HepG2 (cell line): ENCODE data around the gene TMEM158. TPM values are rescaled to one million over a fixed set of nuclear protein-coding genes. Genes with fewer than 3 reads are reported as not detected.

Source experiments
- ATAC-seq: fragments of 200-7000 bp; cut with Tn5 transposase; 3 replicates; pipeline ENCODE4 v1.9.1; 2020; ENCODE audit warnings: mild to moderate bottlenecking, moderate library complexity
- BruUV-seq: library from RNA; stranded (reverse); fragments of 400-500 nt; replicated peaks from 2 replicates; lab custom pipeline; 2021; lab: Mats Ljungman, UMichigan
- CTCF ChIA-PET: fragments of 300-600 bp; formaldehyde crosslinking; extraction: SDS; loops from one replicate; lab custom pipeline; 2021; ENCODE audit warnings: low total read pairs, inconsistent platforms, low intra/inter-chr PET ratio; lab: Yijun Ruan, JAX
- POLR2A ChIA-PET: fragments of 350-600 bp; sonication (Branson Sonifier 250); formaldehyde crosslinking; loops from one replicate; lab custom pipeline; 2020; ENCODE audit warnings: antibody characterized with exemption, inconsistent platforms; lab: Yijun Ruan, JAX
- DNase-seq: peaks from one replicate; pipeline ENCODE4 v3.0.0-alpha.2; 2015; ENCODE audit warnings: low spot score
- FAIRE-seq: peaks from 3 replicates; lab custom pipeline; 2011; peaks lifted over from hg19 to GRCh38; lab: Jason Lieb, UNC
- H2AFZ ChIP-seq: one replicate; pipeline ENCODE4 v1.6.1; 2011; ENCODE audit warnings: low read length, inconsistent platforms
- H3K27ac ChIP-seq: fragments of 300-600 bp; 3 replicates; pipeline ENCODE4 v1.8.0; 2011; ENCODE audit warnings: mixed run types, mild to moderate bottlenecking, mixed read lengths, low read length, inconsistent platforms; ENCODE audit not compliant: insufficient read depth; ENCODE audit errors: extremely low read length
- H3K27me3 ChIP-seq, 2 experiments: fragments of 200-600 bp in 1 of 2; 2 replicates in 1 of 2; 3 replicates in 1 of 2; pipeline versions ENCODE4 v1.6.0 to v1.8.0; 2011; ENCODE audit warnings: low read length in 2 of 2, mild to moderate bottlenecking in 2 of 2, moderate library complexity in 2 of 2, inconsistent platforms in 1 of 2; ENCODE audit not compliant: insufficient read depth in 2 of 2, control insufficient read depth in 1 of 2
- H3K36me3 ChIP-seq, 2 experiments: fragments of 200-600 bp in 1 of 2; replicated peaks in 1 of 2; 2 replicates in 1 of 2; 3 replicates in 1 of 2; pipeline versions ENCODE4 v1.5.1 to v1.8.0; 2011; ENCODE audit warnings: low read length in 2 of 2, inconsistent platforms in 1 of 2; ENCODE audit not compliant: insufficient read depth in 2 of 2, control insufficient read depth in 1 of 2
- H3K4me1 ChIP-seq: 2 replicates; pipeline ENCODE4 v1.5.1; 2012; ENCODE audit warnings: low read length, inconsistent platforms; ENCODE audit not compliant: insufficient read depth
- H3K4me2 ChIP-seq: 2 replicates; pipeline ENCODE4 v1.6.0; 2011; ENCODE audit warnings: low read depth, low read length, inconsistent platforms
- H3K4me3 ChIP-seq, 3 experiments: fragments of 200-600 bp in 1 of 3; sonication (generic), shearing (Covaris generic) in 1 of 3; replicated peaks in 1 of 3; 2 replicates each; pipeline ENCODE4 v1.5.1; 2011 to 2016; ENCODE audit warnings: low read length in 3 of 3, inconsistent platforms in 2 of 3, low read depth in 2 of 3, mild to moderate bottlenecking in 2 of 3, control low read depth in 1 of 3, mixed read lengths in 1 of 3; ENCODE audit not compliant: insufficient read depth in 1 of 3
- H3K79me2 ChIP-seq: one replicate; pipeline ENCODE4 v1.6.1; 2011; ENCODE audit warnings: low read length, inconsistent platforms; ENCODE audit not compliant: insufficient read depth
- H3K9ac ChIP-seq: 2 replicates; pipeline ENCODE4 v1.6.0; 2011; ENCODE audit warnings: mild to moderate bottlenecking, low read depth, low read length, inconsistent platforms; ENCODE audit not compliant: insufficient read depth
- H3K9me3 ChIP-seq: 2 replicates; pipeline ENCODE4 v1.5.1; 2012; ENCODE audit warnings: mild to moderate bottlenecking, low read length
- H4K20me1 ChIP-seq: 2 replicates; pipeline ENCODE4 v1.6.0; 2011; ENCODE audit warnings: inconsistent platforms, mild to moderate bottlenecking, low read length, moderate library complexity; ENCODE audit not compliant: insufficient read depth
- CENPT ChIP-seq: sonication (generic); formaldehyde crosslinking; IDR thresholded peaks from 2 replicates; pipeline ENCODE4 v1.8.0; 2022; ENCODE audit warnings: low read depth, mild to moderate bottlenecking, moderate library complexity, missing genetic modification reagents
- CTCF ChIP-seq: sonication (generic); formaldehyde crosslinking; IDR thresholded peaks from 2 replicates; pipeline ENCODE4 v1.5.0; 2020; ENCODE audit warnings: mild to moderate bottlenecking, missing genetic modification reagents, moderate library complexity
- KDM1A ChIP-seq: IDR thresholded peaks from 2 replicates; pipeline ENCODE4 v1.6.1; 2016; ENCODE audit warnings: missing compliant biosample characterization
- LRRFIP1 ChIP-seq: sonication (generic); formaldehyde crosslinking; conservative IDR thresholded peaks from 2 replicates; pipeline ENCODE4 v1.4.0; 2020; ENCODE audit warnings: missing genetic modification reagents
- MEIS2 ChIP-seq: sonication (generic); formaldehyde crosslinking; IDR thresholded peaks from 2 replicates; pipeline ENCODE4 v1.9.0; 2021; ENCODE audit warnings: mild to moderate bottlenecking, missing genetic modification reagents
- RERE ChIP-seq: IDR thresholded peaks from 2 replicates; pipeline ENCODE4 v1.6.1; 2016; ENCODE audit warnings: low read depth, missing genetic modification reagents, missing compliant biosample characterization
- ZMYM4 ChIP-seq: sonication (generic); formaldehyde crosslinking; IDR thresholded peaks from 2 replicates; pipeline ENCODE4 v1.8.1; 2023; ENCODE audit warnings: mild to moderate bottlenecking, missing genetic modification reagents
- WGBS: methylation state at CpG from one replicate; pipeline ENCODE4 v1.1.6; 2017; ENCODE audit warnings: low lambda C conversion rate; 5-methylcytosine and 5-hydroxymethylcytosine counted together
- in situ Hi-C: cut with HindIII; loops from 2 replicates; pipeline ENCODE4 v1.10.0; 2017; ENCODE audit warnings: low pct_unique_long_range_greater_than_20kb; ENCODE audit not compliant: extremely low pct_ligation_motif_present
- intact Hi-C: fragments of 100-400 bp; cut with micrococcal nuclease; formaldehyde crosslinking; loops from one replicate; pipeline ENCODE4 v1.10.0; 2022; ENCODE audit not compliant: unreplicated experiment
- polyA plus RNA-seq, 8 experiments: library from polyadenylated mRNA; depleted of rRNA in 3 of 8; stranded (reverse) in 7 of 8; unstranded in 1 of 8; fragments of >200 nt; fragmentation: Illumina TruSeq in 4 of 8; extraction: Trizol in 4 of 8; gene quantifications; 2 replicates each; pipeline versions ENCODE4 v1.2.1 to v1.2.3, GENCODE V29; 2011 to 2016; ENCODE audit warnings: low read depth in 4 of 8, missing spikeins in 1 of 8, mixed read lengths in 1 of 8; ENCODE audit not compliant: insufficient read depth in 1 of 8
- total RNA-seq, 5 experiments: library from RNA; depleted of rRNA; stranded (reverse); fragments of >200 nt; fragmentation: Illumina TruSeq; extraction: Trizol; gene quantifications; 2 replicates each; pipeline ENCODE4 v1.2.3, GENCODE V29; 2016; ENCODE audit warnings: low read depth in 1 of 5

TMEM158 gene
- total and polyA plus RNA-seq, 2 of the 13 experiments (the other 11 are each of a cell fraction or from before 2014, with no cell fraction given), result 0.13 TPM; not detected in 1

- no peaks in the 10 kb centered on the region for H3K4me1 ChIP-seq
- in situ Hi-C loops (loop anchor here (25.0 kb wide), 1 partner anchor 671 kb away; no protein-coding TSS in a partner anchor), intact Hi-C loops (no loop called here)
- no peaks in the 10 kb centered on the region for H4K20me1 ChIP-seq
- no peak overlapping the region for H2AFZ ChIP-seq
- FAIRE-seq, result no peak
- peaks cover 0 to 3% of the 10 kb centered on the region in 2 experiments; a peak in 1 of 5 replicates for H3K27me3 ChIP-seq
- DNase-seq, result no peak
- H3K36me3 ChIP-seq, result no peaks in the 10 kb centered on the region
- WGBS, result 33% methylated on average over 3 of the region's 3 CpGs
- no peaks in the 10 kb centered on the region for H3K79me2 ChIP-seq
- H3K4me2 ChIP-seq, result no peak overlapping the region
- H3K9me3 ChIP-seq, result no peaks in the 10 kb centered on the region
- H3K9ac ChIP-seq, result no peak overlapping the region
- ATAC-seq, result no peak
- ChIA-PET POLR2A (no interaction called here), CTCF (no interaction called here)
- no peak overlapping the region for H3K4me3 ChIP-seq
- H3K27ac ChIP-seq, result no peak overlapping the region
- BruUV-seq, result no TSS peak
- no peak for TF ChIP-seq LRRFIP1 (CRISPR knock-in tag)
- no peak for TF ChIP-seq MEIS2 (CRISPR knock-in tag)
- no peak for TF ChIP-seq KDM1A (CRISPR knock-in tag)
- TF ChIP-seq CTCF, result no peak
- TF ChIP-seq CENPT (CRISPR knock-in tag), result no peak
- TF ChIP-seq RERE, result no peak
- no peak for TF ChIP-seq ZMYM4
These were observed 15.1 kb upstream of the TMEM158 start for GRCh38 chr3:45241206-45241605.
